Upper lobe of left lung (tissue), 4 donors: ENCODE data around the gene NUDT6.

ENCODE experiments used
- CTCF ChIP-seq, 6 experiments: fragments of 450-650 bp in 4 of 6; fragments of 200-600 bp in 2 of 6; sonication (generic) in 2 of 6; IDR thresholded peaks; one replicate each; pipeline ENCODE4 v1.5.1; 2016 to 2019; ENCODE audit warnings: antibody characterized with exemption in 6 of 6
- POLR2AphosphoS5 ChIP-seq, 2 donors: sonication (generic); formaldehyde crosslinking; IDR thresholded peaks; one replicate each; pipeline ENCODE4 v1.5.1; 2017; ENCODE audit warnings: antibody characterized with exemption in 2 of 2

DNA sequence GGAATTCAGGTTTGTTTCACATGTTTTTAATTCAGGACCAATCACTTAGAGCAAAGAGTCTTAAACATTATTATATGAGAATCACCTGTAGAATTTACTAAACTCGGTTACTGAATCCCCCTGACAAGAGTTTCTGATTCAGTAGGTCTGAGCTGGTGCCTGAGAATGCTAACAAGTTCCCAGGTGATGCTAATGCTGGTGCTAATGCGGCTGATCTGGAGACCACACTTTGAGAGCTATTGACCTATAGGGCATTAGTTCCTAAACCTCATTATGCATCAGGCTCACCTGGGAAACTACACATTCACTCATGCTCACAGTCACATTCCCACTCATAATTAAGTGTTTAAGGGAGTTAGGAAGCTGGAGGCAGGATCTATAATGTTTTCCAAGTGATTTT lies 36.1 kb upstream of the NUDT6 start:
- TF ChIP-seq CTCF (IDR thresholded peaks at IDR 0.05): no peak
- no peak for TF ChIP-seq POLR2AphosphoS5 (IDR thresholded peaks at IDR 0.05)
